ENCODE results near the gene ORAI2. TPM values are rescaled to one million over a fixed set of nuclear protein-coding genes. Genes with fewer than 3 reads are reported as not detected.

Gene ORAI2
- polyA plus RNA-seq, 1 of the 3 experiments (the other 2 are of a cell fraction): 85.8 TPM

GRCh38 chr7:102410123-102410522, 23.3 kb upstream of the ORAI2 start:
- CTCF ChIA-PET: interaction anchor here (0.8 to 2.0 kb wide), 8 partner anchors 12 to 130 kb away, joined by 3 to 11 read pairs (median 3); no protein-coding TSS in a partner anchor
- POLR2A ChIA-PET: no interaction called here

GRCh38 chr7:102410918-102411317, 22.5 kb upstream of the ORAI2 start:
- H3K36me3 ChIP-seq (replicated peaks in 1 of 2; ENCODE audit: control insufficient read depth in 1 of 2, insufficient read depth in 2 of 2, low read length in 1 of 2): peaks cover 70 to 93% of the 10 kb centered on the region in 2 experiments
- H3K4me2 ChIP-seq: no peak overlapping the region
- peaks cover 44% of the 10 kb centered on the region for H3K79me2 ChIP-seq (ENCODE audit: insufficient read depth)
- H3K27ac ChIP-seq (ENCODE audit: low read depth in 2 of 2, low read length in 1 of 2): no peak overlapping the region
- H4K20me1 ChIP-seq (ENCODE audit: insufficient read depth): peaks cover 21% of the 10 kb centered on the region
- ChIA-PET CTCF (interaction anchor here (0.7 to 2.0 kb wide), 3 partner anchors 39 to 131 kb away, joined by 3 to 11 read pairs (median 3); no protein-coding TSS in a partner anchor), POLR2A (no interaction called here)
- H3K4me1 ChIP-seq (ENCODE audit: control insufficient read depth in 1 of 2, insufficient read depth in 2 of 2, low read depth in 1 of 2, low read length in 1 of 2): peaks cover 0 to 4% of the 10 kb centered on the region in 2 experiments; a peak in 1 of 4 replicates
- no peaks in the 10 kb centered on the region for H3K27me3 ChIP-seq (ENCODE audit: insufficient read depth)
- no peaks in the 10 kb centered on the region for H3K9me2 ChIP-seq
- H3K9me3 ChIP-seq: no peaks in the 10 kb centered on the region
- no peak overlapping the region for H3K9ac ChIP-seq
- H3K4me3 ChIP-seq (ENCODE audit: low read depth in 2 of 2, low read length in 1 of 2): no peak overlapping the region
- DNase-seq: no peak
- WGBS (ENCODE audit: low lambda C conversion rate): 97% methylated on average over 5 of the region's 5 CpGs
- H2AFZ ChIP-seq (ENCODE audit: low read depth): no peak overlapping the region
- no peaks in the 10 kb centered on the region for H3F3A ChIP-seq (replicated peaks; ENCODE audit: insufficient read depth)
- TF ChIP-seq RCOR1 (IDR thresholded peaks at IDR 0.05; ENCODE audit: low read length): no peak
- no peak for TF ChIP-seq TCF12 (IDR thresholded peaks at IDR 0.05)
- TF ChIP-seq CHD2 (IDR thresholded peaks at IDR 0.05; ENCODE audit: low read length, partially characterized antibody): no peak
- no peak for TF ChIP-seq FOSL2 (IDR thresholded peaks at IDR 0.05; ENCODE audit: borderline replicate concordance, low read depth)
- no peak for TF ChIP-seq CTCF (IDR thresholded peaks at IDR 0.05)
- TF ChIP-seq PBX3 (IDR thresholded peaks at IDR 0.05): no peak
- no peak for TF ChIP-seq MAX (IDR thresholded peaks at IDR 0.05; ENCODE audit: low read depth)
- no peak for TF ChIP-seq RXRA (IDR thresholded peaks at IDR 0.05; ENCODE audit: borderline replicate concordance, low read depth)
- no peak for TF ChIP-seq ZBTB33 (IDR thresholded peaks at IDR 0.05; ENCODE audit: borderline replicate concordance, low read depth)
- TF ChIP-seq USF1 (IDR thresholded peaks at IDR 0.05; ENCODE audit: borderline replicate concordance, low read depth): no peak
- no peak for TF ChIP-seq EP300 (IDR thresholded peaks at IDR 0.05; ENCODE audit: borderline replicate concordance in 1 of 2, low read depth in 1 of 2, low read length in 1 of 2)
- no peak for TF ChIP-seq YY1 (IDR thresholded peaks at IDR 0.05; ENCODE audit: low read depth)
- TF ChIP-seq TAF1 (IDR thresholded peaks at IDR 0.05; ENCODE audit: borderline replicate concordance, low read depth, low read length): no peak
- TF ChIP-seq REST (IDR thresholded peaks at IDR 0.05; ENCODE audit: low read depth, low read length): no peak
- no peak for TF ChIP-seq EZH2phosphoT487 (IDR thresholded peaks at IDR 0.05; ENCODE audit: borderline replicate concordance, low read depth)
- TF ChIP-seq ELF1 (IDR thresholded peaks at IDR 0.05): no peak
- no peak for TF ChIP-seq JUND (IDR thresholded peaks at IDR 0.05)

More at GRCh38 chr7:102410123-102410522, 23.3 kb upstream of the ORAI2 start:
- no peak for DNase-seq
- Histone ChIP-seq H3K79me2 (ENCODE audit: insufficient read depth) (peaks cover 46% of the 10 kb centered on the region), H3K27ac (ENCODE audit: low read depth in 2 of 2, low read length in 1 of 2) (no peak overlapping the region), H3F3A (replicated peaks; ENCODE audit: insufficient read depth) (peaks cover 4% of the 10 kb centered on the region), H3K9me3 (no peaks in the 10 kb centered on the region), H3K4me1 (ENCODE audit: control insufficient read depth in 1 of 2, insufficient read depth in 2 of 2, low read depth in 1 of 2, low read length in 1 of 2) (no peaks in the 10 kb centered on the region), H3K9ac (no peak overlapping the region), H4K20me1 (ENCODE audit: insufficient read depth) (peaks cover 21% of the 10 kb centered on the region), H3K9me2 (no peaks in the 10 kb centered on the region), H3K27me3 (ENCODE audit: insufficient read depth) (no peaks in the 10 kb centered on the region), H3K36me3 (replicated peaks in 1 of 2; ENCODE audit: control insufficient read depth in 1 of 2, insufficient read depth in 2 of 2, low read length in 1 of 2) (peaks cover 73 to 98% of the 10 kb centered on the region in 2 experiments), H3K4me3 (ENCODE audit: low read depth in 2 of 2, low read length in 1 of 2) (no peak overlapping the region), H2AFZ (ENCODE audit: low read depth) (no peak overlapping the region), H3K4me2 (no peak overlapping the region)
- 72% methylated on average over 6 of the region's 6 CpGs for WGBS (ENCODE audit: low lambda C conversion rate)
- no peak for TF ChIP-seq POLR2AphosphoS5 (IDR thresholded peaks at IDR 0.05; ENCODE audit: low read depth, low read length)

All from SK-N-SH (cell line).